LNCAP (cell line): ENCODE measurements around the gene C22orf23.

Source experiments
- TF ChIP-seq, protein P1 (sequence below): fragments of 450-650 bp; IDR thresholded peaks from 2 replicates; pipeline ENCODE4 v1.5.1; 2017; ENCODE audit warnings: mild to moderate bottlenecking

The C22orf23 gene

DNA sequence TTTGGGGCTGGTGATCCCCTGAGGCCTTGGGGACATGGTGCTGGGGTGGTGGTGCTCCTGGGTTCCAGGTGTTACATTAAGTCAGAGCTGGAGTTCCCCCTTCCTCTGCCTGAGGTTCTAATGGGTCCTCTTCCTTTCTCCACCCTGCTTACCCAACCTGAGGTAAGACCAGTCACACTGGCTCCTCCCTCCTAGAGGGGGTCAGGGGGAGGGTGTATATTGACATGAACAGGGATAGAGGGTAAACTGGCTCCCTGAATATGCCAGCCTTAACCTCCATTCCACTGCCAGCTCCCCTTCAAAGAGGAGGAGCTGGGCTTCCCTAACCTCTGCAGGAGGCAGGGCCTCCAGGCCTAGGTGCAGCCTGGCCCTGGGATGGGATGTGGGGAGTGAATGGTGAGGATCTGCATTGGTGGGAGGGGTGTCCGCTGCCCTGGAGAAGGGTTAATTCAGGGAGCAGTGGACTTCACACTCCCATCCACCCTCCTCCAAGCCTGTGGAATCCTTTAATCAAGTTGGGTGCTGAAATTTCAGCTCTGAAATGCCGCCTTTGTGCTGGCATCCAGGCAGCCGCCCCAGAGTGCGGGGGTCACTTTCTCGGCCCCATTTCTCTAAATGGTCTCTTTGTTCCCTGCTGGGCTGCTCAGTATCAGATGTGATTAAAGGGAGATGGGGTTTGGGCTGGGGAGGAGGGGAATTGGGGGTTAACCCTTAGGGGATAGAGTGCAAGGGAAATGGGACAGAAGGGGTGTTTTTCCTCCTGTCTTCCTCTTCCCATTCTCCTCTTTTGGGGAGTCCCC is 15.3 kb upstream of the C22orf23 start:
- TF ChIP-seq, protein P1, sequence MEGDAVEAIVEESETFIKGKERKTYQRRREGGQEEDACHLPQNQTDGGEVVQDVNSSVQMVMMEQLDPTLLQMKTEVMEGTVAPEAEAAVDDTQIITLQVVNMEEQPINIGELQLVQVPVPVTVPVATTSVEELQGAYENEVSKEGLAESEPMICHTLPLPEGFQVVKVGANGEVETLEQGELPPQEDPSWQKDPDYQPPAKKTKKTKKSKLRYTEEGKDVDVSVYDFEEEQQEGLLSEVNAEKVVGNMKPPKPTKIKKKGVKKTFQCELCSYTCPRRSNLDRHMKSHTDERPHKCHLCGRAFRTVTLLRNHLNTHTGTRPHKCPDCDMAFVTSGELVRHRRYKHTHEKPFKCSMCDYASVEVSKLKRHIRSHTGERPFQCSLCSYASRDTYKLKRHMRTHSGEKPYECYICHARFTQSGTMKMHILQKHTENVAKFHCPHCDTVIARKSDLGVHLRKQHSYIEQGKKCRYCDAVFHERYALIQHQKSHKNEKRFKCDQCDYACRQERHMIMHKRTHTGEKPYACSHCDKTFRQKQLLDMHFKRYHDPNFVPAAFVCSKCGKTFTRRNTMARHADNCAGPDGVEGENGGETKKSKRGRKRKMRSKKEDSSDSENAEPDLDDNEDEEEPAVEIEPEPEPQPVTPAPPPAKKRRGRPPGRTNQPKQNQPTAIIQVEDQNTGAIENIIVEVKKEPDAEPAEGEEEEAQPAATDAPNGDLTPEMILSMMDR: no peak

DNA sequence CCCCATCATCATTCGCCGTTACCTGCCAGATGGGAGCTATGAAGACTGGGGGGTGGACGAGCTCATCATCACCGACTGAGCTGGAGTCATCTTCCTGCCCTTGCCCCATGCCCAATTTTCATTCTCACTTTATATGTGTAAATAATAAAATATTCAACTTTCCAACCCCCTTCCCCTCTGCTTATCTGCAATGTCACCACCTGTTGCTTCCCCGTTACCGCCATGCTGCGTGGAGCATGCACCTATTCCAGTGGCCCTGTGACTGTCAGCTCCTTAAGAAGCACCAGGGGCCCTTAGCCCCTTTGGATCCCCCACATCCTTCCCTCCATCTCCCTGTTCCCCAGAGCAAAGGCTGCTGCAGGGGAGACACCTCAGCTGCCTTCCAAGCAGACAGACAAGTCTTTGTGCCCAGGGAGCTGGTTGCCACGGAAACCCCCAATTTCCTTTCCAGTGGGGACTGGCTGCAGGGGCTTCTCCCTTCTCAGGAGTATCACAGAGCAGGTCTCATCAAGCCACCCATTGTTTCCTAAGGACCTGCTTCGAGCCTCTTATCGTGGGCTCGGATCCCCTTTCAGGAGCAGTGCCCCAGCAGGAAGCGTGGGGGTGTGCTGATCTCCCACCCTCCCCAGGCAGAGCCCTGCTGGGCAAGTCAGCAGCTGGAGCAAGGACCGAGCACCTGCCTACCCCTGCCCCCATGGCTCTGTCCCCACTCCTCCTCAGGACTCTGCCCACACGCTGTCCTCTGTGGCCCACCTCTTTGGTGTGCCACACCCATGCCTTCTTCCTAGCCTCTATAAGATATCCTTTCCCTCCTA is 14.4 kb upstream of the C22orf23 start:
- TF ChIP-seq, protein P1: no peak

DNA sequence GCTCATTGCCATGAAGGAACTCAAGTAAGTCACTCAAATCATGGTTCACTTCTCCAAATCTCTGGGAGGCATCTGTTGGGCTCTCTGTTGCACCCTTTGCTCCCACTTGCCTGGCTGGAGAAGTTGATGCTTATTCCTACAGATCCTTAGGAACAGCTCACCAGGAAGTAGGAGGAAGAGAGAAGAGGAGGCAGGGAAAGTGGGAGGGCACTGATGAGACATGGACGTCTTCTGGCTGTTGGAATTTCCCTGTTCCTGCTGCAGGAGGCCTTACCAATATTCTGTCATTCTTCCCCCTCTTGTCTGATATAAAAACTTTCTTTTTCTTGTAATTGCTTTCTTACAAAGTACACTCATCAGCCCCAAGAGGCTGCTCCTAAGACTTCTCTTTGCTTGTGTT is 13.7 kb upstream of the C22orf23 start:
- TF ChIP-seq, protein P1: no peak

DNA sequence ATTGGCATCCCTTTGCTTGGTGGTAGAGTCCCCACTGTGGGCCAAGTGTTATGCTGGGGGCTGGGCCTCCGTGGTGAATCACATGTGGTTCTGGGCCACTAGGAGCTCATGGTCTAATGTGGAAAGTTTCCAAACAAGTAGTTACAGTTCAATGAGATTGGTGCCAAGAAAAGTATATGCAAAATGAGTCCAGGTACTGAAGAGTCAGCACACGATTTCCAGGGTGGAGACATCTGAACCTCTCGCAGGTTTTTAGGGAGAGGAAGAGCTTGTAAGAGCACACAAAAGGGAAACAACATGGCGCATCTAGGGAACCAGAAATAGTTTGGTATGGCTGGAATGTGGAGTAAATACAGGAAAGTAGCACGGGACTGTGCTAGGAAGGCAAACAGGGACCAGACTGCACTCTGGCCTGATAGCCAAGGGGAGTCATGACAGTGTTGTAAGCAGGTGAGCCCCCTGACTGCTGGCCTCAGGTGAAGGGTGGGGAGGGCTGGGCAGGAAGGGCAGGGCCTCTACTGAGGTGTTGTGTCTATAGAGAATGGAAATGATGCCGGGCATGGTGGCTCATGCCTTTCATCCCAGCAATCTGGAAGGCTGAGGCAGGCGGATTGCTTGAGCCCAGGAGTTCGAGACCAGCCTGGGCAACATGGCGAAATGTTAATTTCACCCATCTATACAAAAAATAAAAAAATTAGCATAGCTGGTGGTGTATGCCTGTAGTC is 12.7 kb upstream of the C22orf23 start:
- TF ChIP-seq, protein P1: no peak

- TF ChIP-seq, protein P1: no peak
Observed at GRCh38 chr22:37961062-37961461, 7.7 kb upstream of the C22orf23 start.

- TF ChIP-seq, protein P1: no peak
Observed at GRCh38 chr22:37959231-37959825, 5.9 kb upstream of the C22orf23 start.

GRCh38 chr22:37957232-37957631 is 3.8 kb upstream of the C22orf23 start:
- TF ChIP-seq, protein P1: no peak
